Activated gamma-delta T cell (primary cell): ENCODE data around the gene PCOLCE2.
"Not testable (repeated sequence)": the region's sequence is repeated elsewhere in the genome, so short reads cannot be mapped to it uniquely, and the experiment has no call there.

Experiments
- DNase-seq: peaks from one replicate; lab custom pipeline; 2025; lab: John Stamatoyannopoulos, UW

The PCOLCE2 gene

DNA sequence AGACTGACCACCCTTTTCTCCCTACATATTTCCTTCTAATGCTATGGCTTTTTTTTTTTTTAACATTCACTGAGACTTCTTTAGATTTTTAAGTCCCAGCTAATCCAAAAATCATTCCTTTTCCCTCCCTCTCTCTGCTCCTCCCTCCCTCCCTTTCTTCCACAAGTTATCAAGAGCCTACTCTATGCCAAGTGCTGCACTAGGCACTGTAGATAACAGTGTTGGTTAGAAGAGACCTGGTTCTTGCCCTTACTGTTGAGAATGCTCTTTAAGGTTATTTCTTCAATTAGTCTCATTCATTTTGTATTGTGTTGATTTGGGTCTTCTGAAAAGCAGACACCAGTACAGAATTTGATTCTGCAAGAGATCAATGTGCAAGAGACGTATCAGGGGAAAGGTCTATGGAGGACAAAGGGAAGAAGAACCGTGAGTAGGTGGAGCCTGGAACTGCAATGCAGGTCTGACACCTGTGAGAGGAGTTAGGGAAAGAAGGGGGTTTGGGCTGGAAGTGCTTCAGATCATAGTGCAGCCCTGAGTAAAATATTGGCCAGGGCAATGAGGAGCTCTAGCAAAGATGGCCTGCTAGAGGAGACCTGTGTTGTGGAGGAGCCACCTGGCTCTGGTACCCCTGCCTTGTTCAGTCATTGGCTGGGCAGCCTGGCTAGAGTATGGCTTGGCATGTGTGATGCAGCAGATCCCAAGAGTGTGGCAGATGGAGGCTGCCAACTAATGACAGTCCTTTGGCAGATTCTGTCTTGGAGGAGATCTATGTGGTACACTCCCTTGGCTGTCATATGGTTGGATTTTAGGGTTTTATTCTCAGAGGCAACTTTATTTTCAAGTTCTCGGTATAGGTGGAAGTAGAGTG lies 9.7 kb upstream of the PCOLCE2 start:
- DNase-seq = no peak

- no peak for DNase-seq
Observed at GRCh38 chr3:142897807-142898206, 8.9 kb upstream of the PCOLCE2 start.

GRCh38 chr3:142896996-142897395 lies 8.1 kb upstream of the PCOLCE2 start:
- no peak for DNase-seq

GRCh38 chr3:142896201-142896755 lies 7.4 kb upstream of the PCOLCE2 start:
- no peak for DNase-seq

DNA sequence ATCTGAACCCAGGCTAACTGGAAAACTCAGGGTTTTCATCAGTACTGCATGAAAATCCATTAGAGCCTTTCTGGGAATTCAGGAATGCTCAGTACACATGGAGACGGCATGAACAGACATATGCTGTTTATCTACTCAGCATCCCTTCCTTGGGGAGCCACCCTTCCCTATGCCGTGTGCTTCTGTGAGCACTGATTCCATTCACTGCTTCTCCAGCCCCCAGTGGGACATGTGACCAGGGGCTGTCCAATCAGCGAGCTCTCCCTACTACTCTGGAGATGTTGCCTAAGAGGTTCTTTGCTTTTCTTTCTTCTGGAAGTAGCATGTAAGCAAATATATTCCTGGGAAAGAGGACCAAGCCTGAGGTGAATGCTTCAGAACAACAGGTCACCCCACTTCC lies 5.6 kb upstream of the PCOLCE2 start:
- DNase-seq = no peak

DNA sequence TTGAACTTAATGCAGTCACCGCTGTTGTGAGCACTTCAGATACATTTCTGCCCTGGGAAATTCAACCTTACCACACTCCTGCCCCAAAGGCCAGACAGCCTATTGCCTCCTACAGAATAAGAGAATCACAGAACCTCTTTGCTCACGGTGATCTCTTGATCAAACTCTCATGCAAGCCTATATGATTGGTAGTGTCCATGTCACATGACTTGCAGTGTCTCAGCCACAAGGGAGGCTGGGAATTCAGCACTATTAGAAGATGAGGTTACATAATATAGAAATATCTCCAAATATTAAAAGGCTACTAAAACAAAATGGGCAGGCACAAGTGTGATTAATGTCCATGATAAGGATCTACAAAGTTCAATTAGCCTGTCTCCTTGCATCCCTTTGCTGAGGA lies 3.8 kb upstream of the PCOLCE2 start:
- DNase-seq = no peak

DNA sequence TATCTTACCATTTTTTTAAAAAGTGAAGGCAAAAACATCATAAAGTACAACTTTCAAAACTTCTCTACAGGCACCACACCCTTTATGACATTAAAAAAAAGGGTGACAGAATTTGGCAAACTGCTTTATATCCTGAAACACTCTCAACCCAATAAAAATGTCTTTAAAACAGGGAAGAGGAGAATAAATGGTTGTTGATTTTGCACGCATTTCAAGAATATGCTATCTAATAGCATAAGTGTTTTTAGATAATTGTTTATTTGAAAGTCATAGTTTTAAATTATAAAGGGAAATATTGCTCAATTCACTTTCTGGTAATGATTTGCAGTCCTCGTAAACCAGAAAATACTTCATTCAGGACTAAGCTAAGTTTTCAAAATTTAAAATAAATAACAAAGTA lies 1.7 kb upstream of the PCOLCE2 start:
- DNase-seq = no peak

- DNase-seq = no peak
Observed at GRCh38 chr3:142889212-142890014, 530 bp upstream of the PCOLCE2 start.

DNA sequence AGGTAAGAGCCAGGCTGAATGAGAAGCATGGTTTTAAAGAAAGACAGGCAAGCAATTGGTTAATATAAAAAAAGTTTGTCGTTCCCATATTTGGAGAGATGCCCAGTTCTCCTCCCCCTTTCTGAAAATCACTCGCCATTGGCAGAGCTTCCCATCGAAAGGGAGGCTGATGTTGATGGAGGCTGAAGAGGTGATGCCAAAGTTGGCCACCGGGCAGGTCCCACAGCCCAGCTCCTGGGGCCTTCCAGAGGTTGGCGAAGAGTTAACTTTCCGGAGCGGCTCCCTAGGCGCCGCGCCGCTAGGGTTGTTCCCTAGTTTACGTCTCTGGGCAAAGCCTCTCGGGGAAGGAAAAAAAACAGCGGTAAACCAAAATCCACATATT lies 793 bp downstream of the PCOLCE2 start:
- DNase-seq = no peak

GRCh38 chr3:142886940-142887339 lies 1.9 kb downstream of the PCOLCE2 start:
- DNase-seq = no peak

GRCh38 chr3:142886021-142886420 lies 2.9 kb downstream of the PCOLCE2 start:
- no peak for DNase-seq

DNA sequence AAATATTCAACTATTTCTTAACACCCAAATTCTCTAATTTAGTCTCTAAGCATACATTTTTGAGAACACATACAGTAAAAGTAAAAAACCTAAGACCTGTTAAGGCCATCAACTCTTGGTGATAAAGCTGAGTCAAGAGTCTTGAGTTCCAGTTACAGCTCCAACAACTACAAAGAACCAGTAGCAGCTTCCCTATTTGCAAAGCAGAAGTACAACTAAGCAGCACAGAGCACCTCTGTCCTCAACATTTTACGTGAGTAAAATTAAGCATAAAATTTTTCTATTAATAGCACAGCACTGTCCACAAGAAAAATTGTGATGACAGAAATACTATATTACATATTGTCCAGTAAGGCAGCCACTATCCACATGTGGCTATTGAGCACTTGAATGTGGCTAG lies 4.4 kb downstream of the PCOLCE2 start:
- DNase-seq = no peak

DNA sequence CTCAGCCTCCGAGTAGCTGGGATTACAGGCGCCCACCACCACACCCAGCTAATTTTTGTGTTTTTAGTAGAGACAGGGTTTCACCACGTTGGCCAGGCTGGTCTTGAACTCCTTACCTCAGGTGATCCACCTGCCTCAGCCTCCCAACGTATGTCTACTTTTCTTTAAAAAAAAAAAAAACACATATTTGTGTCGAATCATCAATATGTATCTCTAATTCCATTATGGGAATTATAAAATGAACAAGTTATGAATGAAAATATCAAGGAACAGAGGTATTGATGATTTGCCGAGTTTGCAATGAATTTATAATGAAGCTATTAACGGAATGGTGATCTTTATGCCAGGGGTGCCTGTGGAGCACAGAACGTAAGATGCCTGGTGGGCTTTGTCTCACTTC lies 5.3 kb downstream of the PCOLCE2 start:
- not testable (repeated sequence) for DNase-seq

GRCh38 chr3:142881445-142882224 lies 7.2 kb downstream of the PCOLCE2 start:
- no peak for DNase-seq

DNA sequence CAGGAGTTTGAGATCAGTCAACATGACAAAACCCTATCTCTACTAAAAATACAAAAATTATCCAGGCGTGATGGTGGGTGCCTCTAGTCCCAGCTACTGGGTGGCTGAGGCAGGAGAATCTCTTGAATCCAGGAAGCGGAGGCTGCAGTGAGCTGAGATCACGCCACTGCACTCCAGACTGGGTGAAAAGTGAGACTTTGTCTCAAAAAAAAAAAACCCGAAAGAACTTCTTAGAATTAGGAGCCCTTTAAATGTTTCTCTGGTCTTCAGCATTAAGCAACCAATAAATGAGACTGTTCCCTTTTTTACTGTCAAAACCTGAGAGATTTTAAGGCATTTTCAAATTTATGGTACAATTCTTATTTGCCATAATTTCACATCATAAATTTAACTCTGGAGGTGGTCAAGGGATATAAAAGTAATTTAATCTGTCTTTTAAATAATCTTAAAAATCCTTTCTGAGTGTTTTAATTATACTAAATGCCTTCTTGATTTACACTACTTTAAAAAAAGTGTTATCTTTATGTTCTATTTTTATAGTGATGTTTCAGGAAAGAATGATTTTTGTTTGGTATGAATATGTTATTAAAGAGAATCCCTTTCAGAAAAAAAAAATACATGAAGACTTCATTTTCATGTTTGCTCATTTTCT lies 10.1 kb downstream of the PCOLCE2 start:
- no peak for DNase-seq

GRCh38 chr3:142876417-142876816 lies 12.5 kb downstream of the PCOLCE2 start:
- no peak for DNase-seq

DNA sequence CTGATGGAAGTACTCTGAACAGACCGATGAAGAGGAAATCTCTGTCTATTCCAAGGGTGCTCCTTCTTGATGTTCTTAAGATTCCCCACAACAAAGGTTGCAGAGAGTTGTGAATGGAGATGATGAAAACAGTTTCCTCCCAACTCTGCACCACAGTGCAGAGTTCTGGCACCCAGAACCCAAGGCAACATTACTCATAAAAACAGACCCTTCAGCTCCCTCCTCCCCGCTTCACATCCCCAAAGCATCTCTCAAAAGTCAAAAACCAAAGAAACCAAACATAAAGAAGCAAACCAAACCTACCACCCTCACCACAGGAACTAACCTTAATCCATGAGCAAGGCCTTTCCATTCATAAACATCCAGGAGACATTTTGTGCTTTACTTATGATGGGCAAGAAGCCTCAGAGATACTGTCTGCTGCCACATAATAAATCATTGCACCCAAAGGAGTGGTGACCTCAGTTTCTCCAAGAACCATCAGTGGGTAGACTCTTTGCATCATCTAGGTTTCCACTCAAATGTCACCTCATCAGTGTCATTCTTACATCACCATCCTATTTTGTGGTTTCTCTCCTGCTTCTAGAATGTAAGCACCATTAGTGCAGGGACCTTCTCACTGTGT lies 13.2 kb downstream of the PCOLCE2 start:
- no peak for DNase-seq

- DNase-seq = no peak
Observed at GRCh38 chr3:142875099-142875498, 13.8 kb downstream of the PCOLCE2 start.

DNA sequence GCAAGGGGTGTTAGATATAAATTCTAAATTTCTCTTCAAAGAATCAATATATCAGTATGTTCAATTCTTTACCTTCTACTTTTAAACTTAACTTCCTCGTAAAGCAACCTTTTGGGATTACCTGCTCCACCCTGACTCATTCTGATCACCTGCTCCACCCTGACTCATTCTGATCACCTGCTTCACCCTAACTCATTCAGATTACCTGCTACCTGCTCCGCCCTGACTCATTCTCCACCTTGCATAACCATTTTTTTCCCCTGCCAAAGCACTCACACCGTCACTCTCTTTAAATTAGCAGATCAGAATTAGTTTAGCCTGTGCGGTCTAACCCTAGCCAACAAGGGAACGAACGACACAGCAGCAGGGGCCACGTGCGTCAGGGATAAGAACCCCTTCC lies 20.5 kb downstream of the PCOLCE2 start:
- DNase-seq = not testable (repeated sequence)

DNA sequence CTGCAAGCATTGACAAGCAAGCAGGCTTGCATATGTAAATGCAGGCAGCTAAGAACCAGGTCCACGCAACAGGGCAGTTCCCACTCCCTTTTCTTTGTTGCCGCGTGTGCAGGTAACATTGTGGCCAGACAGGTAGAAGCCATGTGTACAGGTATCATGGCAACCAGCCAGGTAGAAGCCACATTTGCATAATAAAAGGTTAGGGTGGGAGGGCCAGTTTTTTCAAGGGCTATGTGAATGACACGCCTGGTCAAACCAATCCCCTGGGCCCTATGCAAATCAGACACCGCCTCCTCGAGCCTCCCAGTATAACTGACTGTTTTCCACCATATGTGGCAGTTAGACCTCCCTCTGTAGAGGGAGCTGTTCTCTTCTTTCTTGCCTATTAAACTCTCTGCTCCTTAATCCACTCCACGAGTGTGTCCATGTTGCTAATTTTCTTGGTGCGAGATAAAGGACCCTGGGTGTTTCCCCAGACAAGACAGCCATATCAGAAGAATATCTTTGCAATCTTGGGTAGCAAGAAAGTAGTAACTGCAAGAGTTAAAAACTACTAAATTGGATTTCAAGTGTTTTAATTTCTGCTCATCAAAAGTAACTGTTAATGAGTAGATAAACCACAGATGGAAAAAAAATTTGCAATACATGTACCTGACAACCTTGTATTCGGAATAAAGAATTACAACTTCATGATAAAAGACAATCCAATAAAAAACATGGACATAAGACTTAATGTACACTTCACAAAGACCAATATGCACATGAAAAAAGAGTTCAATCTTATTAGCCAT lies 21.8 kb downstream of the PCOLCE2 start:
- no peak for DNase-seq
